Midbrain (tissue), 1 donor: ENCODE measurements around the gene NFIX.
"Not testable (repeated sequence)": the region's sequence is repeated elsewhere in the genome, so short reads cannot be mapped to it uniquely, and the experiment has no call there.

Experiments
- DNase-seq: peaks from one replicate; lab custom pipeline; 2025; lab: John Stamatoyannopoulos, UW

NFIX gene

GRCh38 chr19:12994701-12995595 lies at the start of gene NFIX:
NFIX (plus strand) TSS chr19:12995475; CDS start chr19:12995838, 363 bp downstream.
- DNase-seq: no peak

DNA sequence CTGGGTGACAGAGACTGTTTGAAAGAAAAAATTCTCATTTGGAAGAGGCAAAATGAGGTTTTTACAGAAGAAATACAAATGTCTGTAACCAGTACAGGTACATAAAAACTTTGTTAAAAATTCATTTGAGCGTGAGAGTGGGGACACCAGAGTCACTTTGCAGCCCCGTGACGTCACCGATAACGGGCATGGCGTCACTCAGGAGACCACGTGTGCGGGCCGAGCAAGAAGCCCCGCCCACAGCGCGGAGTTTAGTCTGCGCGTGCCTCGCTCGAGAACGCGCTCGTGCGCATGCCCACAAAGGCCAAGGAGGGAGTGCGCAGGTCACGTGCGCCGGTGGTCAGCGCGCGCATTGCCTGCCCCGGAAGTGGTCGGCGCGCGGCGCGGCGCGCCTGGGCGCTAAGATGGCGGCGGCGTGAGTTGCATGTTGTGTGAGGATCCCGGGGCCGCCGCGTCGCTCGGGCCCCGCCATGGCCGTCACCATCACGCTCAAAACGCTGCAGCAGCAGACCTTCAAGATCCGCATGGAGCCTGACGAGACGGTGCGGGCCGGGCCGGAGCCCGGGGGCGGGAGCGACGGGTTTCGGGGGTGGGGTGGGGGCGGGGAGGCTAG lies 49.7 kb upstream of the NFIX start, which contains the start of gene RAD23A:
RAD23A (plus strand) TSS at position 384 of the 613 bp plus-strand sequence; CDS start at position 471, 87 bp downstream.
- DNase-seq: peak; percentile 89

DNA sequence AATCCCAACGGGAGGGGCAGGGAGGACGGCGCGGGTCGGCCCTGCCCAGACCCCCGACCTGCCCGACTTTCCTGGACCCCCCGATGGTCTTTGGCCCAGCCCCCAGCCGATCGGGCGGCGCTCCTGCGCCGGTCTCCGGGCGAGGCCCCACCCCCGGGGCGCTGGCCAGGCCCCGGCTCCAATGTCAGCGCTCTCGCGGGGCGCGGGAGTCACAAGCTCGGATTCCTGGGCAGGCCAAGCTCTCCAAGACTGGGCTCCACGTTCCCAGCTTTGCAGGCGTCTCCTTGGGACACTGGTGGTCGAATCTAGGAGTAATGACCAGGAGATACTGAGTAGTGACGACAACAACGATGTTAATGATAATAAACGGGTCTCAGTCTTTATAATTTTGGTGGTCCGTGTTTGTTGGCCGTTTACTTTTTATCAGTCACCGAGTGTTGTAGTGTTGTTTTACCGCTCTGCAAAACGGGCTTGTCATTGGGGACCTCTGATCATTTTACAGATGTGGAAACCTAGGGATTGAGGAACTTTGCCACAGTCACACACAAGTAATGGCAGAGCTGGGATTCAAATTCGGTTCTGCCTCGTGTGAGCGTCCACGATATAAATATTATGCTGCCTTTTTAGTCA lies 49.1 kb upstream of the NFIX start:
- DNase-seq: no peak

GRCh38 chr19:12946731-12947496 lies 48.4 kb upstream of the NFIX start:
- no peak for DNase-seq

DNA sequence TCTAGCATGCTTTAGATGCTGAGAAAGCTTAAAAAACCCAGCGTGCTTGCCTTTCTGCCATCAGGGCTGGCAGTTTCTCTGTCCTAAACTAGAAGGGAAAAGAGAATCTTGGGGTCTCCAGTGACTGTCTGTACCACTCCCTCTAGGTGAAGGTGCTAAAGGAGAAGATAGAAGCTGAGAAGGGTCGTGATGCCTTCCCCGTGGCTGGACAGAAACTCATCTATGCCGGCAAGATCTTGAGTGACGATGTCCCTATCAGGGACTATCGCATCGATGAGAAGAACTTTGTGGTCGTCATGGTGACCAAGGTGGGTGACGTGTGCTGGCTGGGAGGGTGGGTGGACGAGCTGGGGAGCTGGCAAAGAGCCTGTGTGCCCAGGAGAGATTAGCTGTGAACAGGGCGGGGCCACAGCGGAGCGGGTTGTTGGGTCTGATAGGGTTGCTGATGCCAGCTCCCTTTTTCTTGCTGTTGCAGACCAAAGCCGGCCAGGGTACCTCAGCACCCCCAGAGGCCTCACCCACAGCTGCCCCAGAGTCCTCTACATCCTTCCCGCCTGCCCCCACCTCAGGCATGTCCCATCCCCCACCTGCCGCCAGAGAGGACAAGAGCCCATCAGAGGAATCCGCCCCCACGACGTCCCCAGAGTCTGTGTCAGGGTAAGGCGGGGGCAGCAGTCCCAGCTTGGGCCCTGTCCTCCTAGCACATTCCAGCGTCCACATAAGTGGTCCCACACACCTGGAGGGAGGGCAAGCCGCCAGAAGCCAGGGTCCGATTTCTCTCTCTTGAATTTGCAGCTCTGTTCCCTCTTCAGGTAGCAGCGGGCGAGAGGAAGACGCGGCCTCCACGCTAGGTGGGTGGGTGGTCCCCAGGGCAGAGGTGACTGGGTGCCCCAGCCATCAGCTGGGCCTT lies 47.3 kb upstream of the NFIX start:
- DNase-seq: no peak

DNA sequence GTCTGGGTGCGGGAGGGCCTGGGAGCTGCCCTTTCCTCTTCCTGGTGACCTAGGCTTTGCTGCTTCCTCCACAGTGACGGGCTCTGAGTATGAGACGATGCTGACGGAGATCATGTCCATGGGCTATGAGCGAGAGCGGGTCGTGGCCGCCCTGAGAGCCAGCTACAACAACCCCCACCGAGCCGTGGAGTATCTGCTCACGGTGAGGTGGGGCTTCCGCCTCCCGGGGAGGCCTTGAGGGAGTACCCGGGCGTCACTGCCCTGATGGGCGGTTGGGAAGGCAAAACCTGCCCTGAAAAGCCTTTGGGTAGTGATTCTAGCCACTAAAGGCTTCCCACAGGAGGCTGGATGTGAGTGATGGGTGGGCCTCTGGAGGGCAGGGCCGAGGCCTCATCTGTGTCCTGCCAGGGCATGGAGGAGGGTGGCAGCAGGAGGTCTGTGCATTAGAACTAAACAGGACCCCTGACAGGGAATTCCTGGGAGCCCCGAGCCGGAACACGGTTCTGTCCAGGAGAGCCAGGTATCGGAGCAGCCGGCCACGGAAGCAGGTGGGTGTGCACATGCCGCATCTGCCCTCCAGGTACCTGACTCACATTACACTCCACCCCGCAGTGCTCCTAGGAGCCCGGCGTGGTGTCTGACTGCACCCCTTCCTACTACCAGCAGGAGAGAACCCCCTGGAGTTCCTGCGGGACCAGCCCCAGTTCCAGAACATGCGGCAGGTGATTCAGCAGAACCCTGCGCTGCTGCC lies 46.5 kb upstream of the NFIX start:
- no peak for DNase-seq

DNA sequence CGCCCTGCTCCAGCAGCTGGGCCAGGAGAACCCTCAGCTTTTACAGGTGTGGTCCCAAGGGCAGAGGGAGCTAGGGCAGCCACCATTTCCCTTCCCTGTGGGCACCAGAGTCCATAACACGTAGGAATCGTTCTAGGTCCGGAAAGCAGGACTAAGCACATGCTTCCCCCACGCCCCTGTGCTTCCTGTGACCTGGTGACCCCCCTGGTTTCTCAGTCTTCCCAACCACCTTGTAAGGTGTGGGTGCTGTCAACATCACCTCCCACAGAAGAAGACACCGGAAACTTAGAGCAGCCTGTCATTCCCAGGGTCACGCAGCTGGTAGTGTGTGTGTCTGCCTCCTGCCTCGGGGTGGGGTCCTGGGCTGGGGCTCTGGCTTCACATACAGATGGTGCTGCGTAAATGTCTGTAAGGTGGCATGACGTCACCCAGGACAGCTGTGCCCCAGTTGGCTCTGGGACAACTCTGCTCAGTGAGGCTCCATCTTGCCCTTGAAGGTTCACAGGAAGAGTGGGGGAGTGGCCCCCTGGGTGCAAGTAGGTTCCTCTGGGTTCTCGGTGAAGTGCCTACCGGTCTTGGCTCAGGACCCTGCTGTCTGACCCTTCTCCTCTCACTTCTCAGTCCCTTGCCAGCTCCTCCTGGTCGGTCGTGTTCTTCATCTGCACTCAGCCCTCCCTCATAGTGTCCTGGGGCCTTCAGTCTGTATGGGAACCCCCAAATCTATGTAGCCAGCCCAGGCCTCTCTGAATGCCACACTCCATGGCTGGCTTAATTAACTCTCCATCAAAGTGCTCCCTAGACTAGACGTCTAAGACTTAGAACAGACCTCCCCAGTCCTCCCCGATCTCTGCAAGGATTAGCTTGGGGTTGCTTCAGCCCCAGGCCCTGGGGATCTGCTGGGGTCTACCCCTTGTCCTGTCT lies 45.7 kb upstream of the NFIX start:
- DNase-seq: no peak

GRCh38 chr19:12952050-12952449 lies 43.2 kb upstream of the NFIX start:
- DNase-seq: not testable (repeated sequence)

DNA sequence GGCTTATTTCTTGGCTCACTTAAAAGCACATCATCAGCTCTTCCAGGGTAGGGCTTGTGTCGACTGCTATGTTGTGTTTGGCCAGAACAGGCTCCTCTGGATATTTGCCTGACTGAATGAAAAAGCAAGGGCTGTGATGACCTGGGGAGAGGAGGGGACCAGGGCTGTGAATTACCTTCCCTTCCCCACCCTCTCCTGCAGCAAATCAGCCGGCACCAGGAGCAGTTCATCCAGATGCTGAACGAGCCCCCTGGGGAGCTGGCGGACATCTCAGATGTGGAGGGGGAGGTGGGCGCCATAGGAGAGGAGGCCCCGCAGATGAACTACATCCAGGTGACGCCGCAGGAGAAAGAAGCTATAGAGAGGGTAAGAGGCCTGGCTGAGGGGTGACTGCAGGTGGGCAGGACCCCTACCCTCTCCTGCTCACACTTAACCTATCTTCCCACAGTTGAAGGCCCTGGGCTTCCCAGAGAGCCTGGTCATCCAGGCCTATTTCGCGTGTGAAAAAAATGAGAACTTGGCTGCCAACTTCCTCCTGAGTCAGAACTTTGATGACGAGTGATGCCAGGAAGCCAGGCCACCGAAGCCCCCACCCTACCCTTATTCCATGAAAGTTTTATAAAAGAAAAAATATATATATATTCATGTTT lies 42.7 kb upstream of the NFIX start:
- no peak for DNase-seq

- no peak for DNase-seq
These were observed 42.0 kb upstream of the NFIX start for GRCh38 chr19:12953138-12953798.

DNA sequence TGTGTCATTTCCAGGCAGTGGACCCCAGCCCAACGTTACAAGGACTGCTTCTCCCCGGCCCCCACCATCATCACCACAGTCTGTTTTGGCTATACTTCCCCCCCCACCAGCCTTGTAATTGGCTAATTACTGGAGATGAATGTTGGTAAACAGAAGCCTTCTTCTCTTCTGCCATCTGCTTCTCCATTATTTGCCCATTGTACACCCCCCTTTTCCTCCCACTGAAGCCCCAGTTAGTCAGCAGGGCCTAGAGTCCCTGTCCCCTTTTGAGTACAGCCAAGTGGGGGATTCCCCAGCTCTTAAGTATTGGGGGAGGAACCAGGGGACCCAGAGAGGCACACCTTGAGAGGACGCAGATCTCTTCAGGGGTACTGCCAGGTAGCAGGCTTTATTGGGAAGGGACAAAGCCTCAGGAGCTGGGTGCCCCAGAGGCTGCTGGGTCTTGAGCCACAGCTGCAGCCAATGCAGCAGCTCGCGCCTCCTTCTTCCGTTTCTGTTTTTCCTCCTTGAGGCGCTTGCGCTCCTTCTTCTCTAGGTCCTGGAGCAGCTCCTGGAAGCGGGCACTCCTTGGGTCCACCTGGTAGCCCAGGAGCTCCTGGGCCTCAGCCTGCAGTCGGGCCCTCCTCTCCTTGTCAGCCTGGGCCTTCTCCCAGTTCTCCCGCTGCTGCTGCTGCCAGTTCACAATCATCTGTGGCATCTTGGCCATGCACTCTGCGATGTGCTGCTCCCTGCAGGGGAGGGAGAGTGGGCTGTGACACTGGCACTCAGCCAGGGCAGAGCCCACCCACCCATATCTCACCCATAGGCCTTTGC lies 41.3 kb upstream of the NFIX start:
- no peak for DNase-seq

GRCh38 chr19:12954612-12954962 lies 40.7 kb upstream of the NFIX start:
- no peak for DNase-seq

DNA sequence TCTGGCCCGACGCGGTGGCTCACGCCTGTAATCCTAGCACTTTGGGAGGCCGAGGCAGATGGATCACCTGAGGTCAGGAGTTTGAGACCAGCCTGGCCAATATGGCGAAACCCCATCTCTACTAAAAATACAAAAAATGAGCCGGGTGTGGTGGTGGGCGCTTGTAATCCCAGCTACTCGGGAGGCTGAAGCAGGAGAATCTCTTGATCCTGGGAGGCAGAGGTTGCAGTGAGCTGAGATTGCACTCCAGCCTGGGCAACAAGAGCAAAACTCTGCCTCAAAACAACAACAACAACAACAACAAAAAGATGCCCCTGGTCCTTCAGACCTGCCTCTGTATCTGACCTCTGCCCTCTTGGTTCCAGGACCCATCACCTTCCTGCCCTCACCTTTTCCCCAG lies 39.7 kb upstream of the NFIX start:
- DNase-seq: not testable (repeated sequence)

- DNase-seq: no peak
These were observed 39.3 kb upstream of the NFIX start for GRCh38 chr19:12955996-12956395.

DNA sequence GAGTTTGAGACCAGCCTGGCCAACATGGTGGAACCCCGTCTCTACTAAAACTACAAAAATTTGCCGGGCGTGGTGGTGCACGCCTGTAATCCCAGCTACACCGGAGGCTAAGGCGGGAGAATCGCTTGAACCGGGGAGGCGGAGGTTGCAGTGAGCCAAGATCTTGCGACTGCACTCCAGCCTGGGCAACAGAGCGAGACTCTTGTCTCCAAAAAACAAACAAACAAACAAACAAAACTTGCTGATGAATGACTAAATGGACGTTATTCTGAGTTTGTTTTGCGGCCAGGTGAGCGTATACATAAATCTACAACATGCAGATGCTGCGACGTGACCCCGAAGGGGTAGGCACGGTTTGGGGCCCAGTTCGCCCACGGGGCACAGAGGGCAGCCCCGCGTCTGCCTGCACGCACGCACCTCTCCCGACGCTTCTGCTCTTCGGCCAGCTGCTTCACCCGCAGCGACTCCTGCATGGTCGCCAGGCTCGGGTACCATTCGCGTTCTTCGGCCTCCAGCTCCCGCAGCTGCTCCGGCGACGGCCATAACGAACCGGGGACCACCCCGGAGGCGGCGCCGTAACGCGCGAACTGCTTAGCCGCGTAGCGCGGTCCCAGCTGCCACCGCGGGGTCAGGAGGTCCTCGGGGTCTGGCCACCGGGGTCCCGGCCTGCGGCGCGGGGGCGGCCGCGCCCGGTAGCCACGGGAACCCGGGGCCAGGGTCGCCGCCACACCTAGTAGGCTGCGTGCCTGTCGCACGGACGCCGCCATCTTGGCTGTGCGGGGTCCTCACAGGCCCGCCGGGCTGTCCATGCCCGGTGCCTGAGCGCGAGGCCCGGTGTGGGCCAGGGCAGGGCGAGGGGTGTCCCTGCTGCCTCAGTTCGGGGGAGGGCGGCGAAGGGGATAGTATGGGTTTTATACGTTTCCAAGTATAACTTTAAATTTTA lies 38.6 kb upstream of the NFIX start, which contains the start of gene GADD45GIP1:
GADD45GIP1 (minus strand) TSS at position 778 of the 943 bp plus-strand sequence; CDS start at position 767, 11 bp downstream.
- peak; percentile 56 for DNase-seq

GRCh38 chr19:12957389-12957952 lies 37.8 kb upstream of the NFIX start:
- DNase-seq: not testable (repeated sequence)
